ENCODE results near the gene FTSJ1. TPM values are rescaled to one million over a fixed set of nuclear protein-coding genes. Genes with fewer than 3 reads are reported as not detected.
"Not testable (repeated sequence)": the region's sequence is repeated elsewhere in the genome, so short reads cannot be mapped to it uniquely, and the experiment has no call there.

Gene FTSJ1, protein sequence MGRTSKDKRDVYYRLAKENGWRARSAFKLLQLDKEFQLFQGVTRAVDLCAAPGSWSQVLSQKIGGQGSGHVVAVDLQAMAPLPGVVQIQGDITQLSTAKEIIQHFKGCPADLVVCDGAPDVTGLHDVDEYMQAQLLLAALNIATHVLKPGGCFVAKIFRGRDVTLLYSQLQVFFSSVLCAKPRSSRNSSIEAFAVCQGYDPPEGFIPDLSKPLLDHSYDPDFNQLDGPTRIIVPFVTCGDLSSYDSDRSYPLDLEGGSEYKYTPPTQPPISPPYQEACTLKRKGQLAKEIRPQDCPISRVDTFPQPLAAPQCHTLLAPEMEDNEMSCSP
- 45.1 and 56.7 TPM in 2 replicates for total RNA-seq

DNA sequence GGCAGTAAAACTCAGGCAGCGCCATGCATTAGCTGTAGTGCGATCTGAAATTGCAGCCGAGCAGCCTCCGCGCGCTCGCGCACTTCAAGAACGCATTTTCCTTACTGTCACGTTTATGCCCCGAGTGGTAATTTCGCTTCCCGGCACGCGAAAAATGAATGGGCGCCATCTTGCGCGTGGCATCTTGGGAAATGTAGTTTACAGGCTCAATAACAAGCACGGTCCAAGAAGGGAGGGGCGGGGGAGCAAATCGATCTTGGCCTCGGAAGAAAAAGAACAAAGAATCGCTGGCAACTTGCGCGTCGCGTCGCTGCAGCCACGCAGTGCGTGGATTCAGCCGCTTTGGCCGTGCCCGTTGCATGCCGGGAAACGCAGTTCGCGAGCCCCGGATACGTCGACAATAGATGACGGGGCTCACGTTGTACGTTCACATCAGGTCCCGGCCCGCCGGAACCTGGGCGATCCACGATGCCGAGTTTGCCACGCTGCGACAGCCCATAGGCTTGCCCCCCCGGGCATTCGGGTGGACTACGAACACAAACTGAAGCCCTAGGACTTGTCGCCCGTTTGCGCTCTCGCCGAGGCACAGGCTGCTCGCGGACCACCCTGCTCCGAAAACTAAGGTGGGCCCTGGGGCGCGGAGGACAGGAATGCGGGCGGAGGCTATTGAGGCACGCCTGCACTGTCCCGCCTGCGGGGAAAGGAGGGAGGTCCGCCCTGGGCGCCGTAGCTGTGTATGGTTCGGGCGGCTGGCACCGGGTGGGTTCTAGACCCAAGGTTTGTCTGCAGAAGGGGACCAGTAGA, at the start of gene FTSJ1:
Gene FTSJ1, plus strand, starts transcription at position 426 of the 804 bp plus-strand sequence. CDS start 1,849 bp downstream, outside the sequence.
- DNase-seq, result peak; percentile 92

DNA sequence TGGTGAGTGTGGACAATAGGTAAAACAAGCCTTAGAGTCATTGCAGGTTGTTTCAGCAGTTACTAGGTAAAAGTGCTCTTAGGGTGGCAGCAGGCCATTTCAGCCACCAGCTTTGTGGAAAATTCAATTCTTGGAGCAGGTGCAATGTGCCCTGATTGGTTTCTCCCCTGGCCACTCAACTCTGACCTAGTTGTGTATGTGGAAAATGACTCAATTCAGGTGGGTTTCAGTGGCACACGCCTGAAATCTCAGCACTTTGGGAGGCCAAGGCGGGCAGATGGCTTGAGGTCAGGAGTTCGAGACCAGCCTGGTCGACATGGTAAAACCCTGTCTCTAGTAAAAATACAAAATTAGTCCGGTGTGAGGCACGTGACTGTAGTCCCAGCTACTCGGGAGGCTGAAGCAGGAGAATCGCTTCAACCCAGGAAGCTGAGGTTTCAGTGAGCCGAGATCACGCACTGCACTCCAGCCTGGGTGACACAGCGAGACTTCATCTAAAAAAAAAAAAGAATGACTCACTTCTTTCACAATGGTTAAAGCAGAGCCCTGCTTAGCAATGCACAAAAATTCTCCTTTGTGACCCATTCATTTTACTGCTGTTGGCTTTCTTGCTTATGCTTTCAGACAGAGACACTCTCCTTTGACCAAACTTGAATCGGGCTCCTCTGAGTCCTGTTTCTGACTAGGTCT, 48.8 kb upstream of the FTSJ1 start:
- not testable (repeated sequence) for DNase-seq

DNA sequence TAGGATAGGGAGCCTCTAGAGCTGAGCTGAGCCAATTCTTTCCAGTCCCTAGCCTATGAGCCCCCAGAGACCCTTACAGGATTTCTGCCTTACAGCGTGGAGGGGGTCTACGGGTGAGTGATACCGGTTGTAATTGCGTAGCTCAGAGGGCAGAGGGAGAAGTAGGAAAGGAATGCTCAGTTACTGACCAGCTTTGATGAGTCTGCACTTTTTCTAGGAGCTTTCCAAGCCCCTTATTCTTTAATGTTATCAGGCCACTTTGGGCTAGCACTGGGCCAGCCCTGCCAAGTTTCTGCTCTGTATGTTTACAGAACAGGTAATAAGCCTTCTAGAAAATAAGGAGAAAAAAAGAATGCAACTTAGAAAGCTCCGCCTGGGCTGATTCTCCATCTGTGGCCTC, 46.4 kb upstream of the FTSJ1 start:
- DNase-seq, result not testable (repeated sequence)

DNA sequence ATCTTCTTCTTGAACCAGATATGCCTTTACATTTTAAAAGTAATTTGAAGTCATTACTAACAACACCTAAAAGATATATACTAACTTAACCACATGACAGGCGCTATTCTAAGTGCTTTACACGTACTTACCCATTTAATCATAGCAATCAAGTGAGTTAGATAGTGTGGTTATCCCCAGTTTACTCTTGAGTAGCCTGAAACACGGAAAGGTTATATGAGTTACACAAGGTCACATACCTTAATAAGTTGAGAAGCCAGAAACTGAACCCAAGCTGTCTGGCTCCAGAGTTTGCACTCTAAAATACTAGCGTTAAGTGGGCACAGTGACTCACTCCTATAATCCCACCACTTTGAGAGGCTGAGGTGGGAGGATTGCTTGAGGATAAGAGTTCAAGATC, 45.8 kb upstream of the FTSJ1 start:
- DNase-seq, result not testable (repeated sequence)

DNA sequence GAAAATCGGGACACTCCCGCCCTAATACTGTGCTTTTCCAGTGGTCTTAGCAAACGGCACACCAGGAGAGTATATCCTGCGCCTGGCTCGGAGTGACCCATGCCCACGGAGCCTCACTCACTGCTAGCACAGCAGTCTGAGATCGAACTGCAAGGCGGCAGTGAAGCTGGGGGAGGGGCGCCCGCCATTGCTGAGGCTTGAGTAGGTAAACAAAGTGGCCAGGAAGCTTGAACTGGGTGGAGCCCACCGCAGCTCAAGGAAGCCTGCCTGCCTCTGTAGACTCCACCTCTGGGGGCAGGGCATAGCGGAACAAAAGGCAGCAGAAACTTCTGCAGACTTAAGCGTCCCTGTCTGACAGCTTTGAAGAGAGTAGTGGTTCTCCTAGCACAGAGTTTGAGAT, 42.3 kb upstream of the FTSJ1 start:
- DNase-seq, result not testable (repeated sequence)

DNA sequence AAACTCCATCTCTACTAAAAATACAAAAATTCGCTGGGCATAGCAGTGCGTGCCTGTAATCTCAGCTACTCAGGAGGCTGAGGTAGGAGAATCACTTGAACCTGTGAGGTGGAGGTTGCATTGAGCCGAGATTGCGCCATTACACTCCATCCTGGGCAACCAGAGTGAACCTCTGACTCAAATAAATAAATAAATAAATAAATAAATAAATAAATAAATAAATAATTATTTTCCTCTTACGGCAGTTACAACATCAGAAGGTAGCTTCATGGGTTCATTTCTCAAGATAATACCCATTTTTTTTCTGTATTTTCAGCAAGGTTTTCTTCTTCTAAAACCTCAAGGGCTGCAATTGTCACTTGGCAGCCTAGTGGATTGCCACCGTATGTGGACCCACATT, 28.8 kb upstream of the FTSJ1 start:
- not testable (repeated sequence) for DNase-seq

DNA sequence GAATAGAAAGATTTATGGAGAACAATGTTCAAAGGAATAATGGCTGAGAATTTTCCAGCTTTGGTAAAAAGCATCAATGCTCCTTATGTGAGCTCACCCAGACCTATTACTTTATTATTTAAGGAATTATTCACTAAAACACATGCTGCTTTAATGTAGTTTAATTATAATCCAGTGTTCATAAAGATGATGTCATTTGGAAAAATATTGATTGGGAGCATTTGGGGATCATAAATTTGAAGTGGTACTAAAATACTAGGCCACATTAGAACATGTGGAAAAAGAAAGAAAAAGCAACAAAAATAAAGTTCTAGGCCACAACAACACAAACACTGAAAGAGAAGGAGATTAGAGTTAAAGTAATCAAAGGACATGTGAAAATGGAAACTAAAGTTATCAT, 25.9 kb upstream of the FTSJ1 start:
- DNase-seq, result no peak

DNA sequence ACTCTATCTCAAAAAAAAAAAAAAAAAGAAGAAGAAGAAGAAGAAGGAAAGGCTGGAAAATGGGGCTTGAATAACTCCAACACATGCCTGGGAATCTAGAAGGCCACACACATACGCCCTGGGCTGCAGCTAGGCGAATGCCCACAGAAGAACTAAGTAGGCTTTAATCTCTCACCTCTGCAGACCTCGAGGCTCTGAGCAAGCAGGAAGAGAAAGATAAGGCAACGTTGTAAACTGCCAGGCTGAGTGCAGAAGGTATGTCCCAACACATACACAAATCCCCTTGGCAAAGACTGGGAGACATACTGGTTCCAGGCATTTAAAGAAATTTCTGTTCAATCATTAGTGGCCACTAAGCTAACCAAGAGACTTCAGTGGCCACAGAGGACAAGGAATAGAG, 24.3 kb upstream of the FTSJ1 start:
- DNase-seq, result no peak

DNA sequence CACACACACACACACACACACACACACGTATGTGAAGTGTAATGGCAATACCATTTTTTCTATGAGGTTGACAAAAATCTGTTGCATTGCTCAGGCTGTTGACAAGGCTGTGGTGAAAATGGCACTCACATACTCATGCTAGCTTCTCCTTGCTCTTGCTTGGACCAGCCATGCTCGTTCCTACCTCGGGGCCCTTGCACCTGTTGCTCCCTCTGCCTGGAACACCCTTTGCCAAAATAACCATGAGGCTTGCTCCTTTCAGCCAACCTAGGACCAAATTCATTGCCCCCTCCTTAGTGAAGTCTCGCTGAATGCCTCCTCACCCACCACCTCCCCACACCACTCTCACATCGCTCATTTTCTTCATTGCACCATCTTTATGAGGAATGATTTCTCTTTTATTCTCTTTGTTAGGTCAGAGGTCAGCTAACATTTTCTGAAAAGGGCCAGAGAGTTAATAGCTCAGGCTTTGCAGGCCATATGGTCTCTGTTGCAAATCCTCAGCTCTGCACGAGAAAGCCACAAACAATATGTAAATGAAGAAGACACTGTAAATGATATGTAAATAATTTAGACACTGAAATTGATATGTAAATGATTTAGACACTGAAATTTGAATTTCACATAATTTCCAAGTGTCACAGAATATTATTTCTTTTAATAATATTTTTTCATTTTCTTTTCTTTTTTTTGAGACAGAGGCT, 19.2 kb upstream of the FTSJ1 start:
- no peak for DNase-seq

DNA sequence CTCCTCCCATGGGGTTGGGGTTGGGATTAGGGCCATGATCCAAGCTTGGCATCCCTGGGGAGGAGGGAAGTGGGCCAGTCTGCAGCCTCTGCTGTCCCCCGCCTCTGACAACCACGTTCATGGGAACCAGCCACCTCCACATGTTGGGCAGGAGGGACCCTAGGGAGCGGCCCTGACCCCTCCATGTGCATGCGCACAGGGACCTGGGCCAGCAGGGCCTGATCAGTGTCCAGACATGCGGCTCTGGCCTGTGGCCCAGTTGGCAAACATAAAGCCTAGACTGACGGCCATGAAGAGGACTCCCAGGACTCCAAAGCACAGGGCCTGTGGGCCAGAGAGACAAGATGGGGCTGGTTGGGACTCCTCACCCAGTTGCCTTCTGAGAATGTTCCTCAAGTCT, 17.3 kb upstream of the FTSJ1 start:
- DNase-seq, result no peak

DNA sequence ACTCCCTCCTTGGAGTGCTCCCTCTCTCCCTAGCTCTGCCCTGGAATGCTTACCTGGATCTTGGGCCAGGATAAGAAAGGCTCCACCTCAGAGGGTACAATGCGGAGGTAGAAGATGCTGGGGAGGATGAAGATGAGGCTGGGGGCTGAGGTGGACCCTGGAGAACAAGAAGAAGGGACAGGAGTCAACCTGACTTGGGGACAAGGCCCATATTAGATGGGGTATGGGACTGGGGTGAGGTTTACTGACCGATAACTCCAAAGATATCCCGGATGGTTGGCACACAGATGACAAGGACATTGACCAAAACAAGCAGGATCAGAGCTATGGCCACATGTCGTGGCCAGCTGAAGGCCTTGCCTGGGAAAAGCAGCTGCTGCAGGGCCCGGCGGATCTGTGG, 16.5 kb upstream of the FTSJ1 start:
- DNase-seq, result no peak

DNA sequence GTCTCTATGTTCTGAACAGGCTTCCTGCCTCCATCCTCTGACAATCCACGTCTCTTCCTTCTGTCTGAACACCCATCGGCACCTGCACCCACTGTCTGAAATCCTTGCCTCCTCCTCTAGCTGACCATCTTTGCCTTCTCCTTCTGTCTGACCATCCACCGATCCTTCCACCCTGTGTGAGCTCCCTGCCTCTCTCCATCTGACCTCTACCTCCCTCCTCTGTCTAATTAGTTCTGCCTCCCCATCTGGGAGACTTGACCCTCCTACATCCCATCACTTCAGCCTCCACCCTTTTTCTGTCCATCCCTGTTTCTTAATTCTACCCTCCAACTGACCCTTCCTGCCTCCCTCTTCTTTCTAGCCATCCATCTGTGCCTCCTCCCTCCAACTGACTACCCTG, 16.0 kb upstream of the FTSJ1 start:
- DNase-seq, result no peak

DNA sequence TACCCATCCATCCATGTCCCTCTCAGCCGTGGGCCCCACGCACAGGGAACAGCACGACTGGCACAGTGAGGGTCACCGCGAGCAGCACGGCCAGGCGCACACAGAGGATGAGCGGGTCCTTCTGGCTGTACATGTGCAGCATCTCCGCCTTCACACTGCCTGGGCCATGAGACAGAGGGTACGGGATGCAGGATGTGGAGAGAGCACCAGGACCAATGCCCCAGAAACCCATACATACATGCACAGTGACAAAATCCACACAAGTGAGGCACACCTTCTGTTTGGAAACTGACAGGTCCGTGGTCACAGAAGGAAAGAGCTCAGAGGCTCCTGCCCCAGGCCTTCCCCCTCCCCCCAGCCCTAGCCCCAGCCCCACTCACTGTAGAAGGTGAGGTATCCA, 15.4 kb upstream of the FTSJ1 start:
- DNase-seq, result no peak

DNA sequence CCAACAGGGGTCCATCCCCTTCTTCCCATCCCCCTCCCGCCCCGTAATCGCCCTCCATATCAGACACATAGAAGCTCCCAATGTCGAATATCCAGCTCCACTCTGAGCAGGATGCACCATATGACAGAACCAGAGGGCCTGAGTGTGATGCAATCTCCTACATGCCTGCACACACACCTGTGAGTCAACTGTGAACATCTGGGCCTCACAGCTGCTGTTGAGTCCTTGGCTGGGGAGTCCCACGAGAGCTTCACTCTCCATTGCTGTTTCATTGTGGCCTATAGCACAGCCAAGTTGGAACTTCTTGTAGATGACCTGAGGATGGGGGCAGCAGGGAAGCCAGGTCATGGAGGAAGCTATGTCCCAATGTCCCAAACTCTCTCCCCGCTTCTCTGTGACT, 14.2 kb upstream of the FTSJ1 start:
- DNase-seq, result no peak

DNA sequence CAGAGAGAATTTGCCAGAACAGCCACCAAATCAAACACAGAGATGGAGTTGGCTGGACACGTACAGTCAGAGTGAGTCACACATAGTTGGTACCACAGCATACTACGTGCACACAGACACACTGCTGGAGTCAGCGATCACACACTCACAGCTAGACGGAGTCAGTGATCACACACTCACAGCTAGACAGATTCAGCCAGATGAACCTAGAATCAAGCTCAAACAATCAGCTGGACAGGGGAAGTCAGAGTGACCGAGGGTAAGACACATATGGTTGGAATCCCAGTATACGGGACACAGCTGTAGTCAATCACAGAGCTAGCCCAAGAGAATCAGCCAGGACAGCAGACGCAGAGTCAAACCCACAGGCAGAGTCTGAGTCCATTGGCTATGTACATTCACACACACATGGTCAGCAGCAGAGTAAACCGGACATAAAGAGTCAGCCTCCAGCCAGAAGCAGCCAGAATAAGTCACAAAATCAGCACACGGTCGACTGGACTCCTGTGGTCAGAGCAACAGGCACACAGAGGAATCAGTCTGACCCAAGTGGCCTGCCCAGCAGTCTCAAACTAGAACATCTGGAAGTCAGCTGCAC, 10.6 kb upstream of the FTSJ1 start:
- DNase-seq, result no peak

DNA sequence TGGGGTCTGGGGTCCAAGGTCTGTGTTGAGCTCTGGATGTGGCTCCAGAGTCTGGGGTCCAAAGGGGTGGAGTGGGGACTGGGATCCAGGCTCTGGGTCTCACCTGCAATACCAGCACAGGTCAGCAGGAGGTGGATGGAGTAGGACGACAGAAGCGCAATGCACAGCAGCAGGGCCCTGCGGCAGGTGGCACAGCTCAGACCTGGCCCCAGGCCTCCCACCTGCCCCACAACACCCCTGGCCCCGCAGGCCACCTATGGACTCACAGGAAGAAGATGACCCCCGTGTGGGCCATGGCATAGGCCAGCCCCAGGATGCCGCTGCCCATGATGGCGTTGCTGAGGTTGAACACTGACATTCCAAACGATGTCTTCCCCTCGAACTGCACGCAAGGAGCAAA, 9.3 kb upstream of the FTSJ1 start:
- DNase-seq, result no peak

DNA sequence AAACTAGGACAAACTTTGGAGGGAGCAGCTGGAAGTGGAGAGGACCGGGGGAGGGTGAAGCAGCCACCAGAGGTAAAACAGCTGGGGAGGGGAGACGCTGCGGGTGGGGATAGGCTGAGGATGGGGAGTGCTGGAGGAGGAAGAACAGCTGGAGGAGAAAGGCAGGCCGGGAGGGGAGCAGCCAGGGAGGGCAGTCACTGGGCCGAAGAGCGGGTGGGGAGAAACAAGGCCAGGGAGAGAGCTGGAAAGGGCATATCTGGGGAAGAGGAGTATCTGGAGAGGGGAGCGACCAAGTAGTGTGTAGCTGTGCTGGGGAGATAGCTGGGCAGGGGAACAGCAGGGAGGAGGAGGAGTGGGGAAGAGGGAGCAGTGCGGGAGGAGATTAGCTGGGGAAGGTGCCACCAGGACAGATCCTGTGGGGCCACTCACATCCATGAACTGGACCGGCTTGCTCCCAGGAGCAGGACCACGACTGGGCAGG, 8.7 kb upstream of the FTSJ1 start:
- no peak for DNase-seq

DNA sequence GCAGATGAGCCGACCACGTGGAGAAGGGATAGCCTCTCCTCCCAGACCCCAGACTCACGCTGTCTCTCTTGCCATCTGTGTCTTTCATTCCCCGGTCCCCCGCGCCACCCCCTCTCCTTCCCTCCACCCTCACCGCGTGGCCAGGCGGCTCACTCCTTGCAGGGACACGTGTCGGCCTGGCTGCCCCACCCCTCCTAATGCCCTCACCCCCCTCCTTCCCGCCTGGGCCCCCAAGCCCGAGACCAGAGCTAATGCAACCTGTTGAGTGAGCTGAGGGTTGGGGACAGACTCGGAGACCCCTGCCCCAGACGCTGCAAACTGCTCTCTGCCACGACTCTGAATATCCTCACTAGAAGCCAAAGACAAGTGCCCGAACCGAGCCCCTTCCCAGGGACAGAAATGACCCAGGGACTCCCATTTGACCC, 7.7 kb upstream of the FTSJ1 start:
- no peak for DNase-seq

DNA sequence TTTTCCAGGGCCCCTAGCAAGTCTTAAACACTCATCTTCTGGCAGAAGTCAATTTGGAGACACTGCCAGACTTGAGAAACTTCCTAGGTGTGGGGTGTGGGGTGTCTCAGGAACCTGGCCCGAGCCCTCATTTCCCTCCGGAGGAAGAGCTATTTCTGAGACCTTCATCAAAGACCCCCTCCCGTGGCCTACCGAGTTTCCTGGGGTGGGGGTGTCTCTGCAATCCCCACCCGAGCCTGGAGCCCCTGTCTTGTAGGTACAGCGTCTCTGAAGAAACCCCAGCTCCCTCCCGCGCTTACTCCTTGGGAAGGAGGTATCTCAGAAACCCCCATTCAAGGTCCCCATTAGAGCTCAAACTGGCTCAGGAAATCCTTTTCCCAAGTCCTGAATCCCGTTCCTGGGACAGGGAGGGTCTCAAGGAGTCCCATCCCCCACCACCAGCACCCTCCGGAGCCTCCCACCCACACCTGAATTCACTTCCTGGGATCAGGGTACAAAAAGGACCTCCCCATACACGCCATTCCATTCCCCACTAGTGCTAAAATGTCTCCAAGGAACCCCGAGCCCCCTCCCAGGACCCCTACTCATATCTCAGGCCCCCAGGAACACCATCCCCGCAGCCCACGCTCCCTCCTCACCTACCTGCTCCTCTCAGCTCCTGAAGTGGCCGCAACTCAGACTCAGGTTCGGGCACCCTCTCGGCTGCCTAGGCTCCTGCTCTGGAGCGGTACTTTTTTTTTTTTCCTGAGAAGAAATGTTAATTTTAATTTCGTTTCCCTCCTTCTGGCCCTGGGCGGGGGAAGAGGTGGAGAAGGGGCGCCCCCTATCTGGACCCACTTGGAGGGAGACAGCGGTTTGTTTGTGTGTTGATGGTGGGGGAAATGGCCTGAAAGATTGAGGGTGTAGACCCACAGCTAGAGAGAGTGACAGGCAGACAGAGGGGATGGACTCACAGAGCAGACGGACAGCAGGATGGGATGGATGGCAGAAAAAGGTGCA, 7.0 kb upstream of the FTSJ1 start:
- DNase-seq, result no peak

DNA sequence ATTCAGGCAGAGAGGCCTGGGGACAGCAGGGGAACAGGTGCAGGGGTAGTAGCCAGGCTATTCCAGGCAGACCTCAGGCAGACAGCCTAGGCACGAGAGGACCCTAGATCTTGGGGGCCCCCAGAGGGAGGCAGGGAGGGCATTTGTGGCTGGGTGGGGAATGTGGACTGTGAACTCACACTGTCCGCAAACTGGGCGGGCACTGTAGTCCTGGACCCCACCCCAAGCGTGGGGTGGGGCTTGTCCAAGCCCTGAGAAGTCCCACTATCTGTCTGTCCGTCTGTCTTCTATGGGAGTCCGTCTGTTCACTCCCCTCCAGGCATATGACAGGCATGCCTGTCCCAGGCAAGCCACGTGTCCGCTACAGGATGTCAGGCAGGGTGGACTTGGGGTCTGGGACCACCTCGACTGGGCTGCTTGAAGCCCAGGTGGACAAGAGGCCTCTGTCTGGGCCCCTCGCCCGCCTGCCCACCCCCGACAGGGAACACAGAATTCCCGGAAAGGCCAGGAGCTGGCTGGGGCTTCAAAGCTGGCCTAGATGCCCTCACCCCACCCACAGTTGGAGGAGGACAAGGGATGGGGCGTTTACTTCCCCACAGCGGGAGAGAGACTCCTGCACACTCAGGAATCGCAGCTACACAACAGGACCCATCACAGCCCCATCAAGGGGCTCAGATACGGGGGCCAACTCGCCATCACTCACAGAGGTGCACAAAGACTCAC, 5.7 kb upstream of the FTSJ1 start, which contains the start of gene SLC38A5:
Gene SLC38A5, minus strand, starts transcription at position 151 of the 723 bp plus-strand sequence. CDS start 2,336 bp downstream, outside the sequence.
- no peak for DNase-seq
